ENCODE measurements around the gene AIRE. TPM values are rescaled to one million over a fixed set of nuclear protein-coding genes. Genes with fewer than 3 reads are reported as not detected.

Gene AIRE
- total RNA-seq, 4 donors from 2014 or later: not detected

DNA sequence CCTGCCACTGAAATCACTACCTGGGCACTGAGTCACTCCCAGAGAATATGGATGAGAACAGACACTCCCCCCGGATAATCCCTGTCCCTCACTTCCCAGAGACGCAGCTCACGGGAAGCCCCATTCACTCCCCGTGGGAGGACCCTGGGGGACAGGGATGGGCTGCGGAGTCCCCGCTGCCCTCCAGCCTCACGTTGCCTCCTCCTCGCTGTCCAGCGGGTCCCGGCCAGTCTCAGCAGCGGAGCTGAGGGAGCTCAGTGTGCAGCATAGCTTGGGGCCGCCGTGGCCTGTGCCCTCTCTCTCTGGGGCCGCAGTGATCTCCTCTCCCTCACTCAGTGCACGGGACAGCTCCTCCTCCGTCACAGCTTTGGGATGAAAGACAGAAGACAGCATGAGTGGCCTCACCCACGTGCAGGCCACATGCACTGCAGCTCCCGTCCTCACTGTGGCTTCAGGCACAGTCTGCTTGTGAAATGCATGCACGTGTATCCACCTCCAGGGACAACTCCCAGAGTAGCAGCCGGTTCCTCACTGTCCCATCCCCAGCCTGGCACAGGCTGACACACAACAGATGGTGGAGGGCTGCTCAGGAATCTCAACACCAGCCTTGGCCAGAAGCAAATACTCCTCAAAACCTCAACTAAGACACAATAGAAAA lies 46.1 kb downstream of the AIRE start:
- H3K36me3 ChIP-seq: peaks cover 0 to 81% (median 67%) of the 10 kb centered on the region in 4 donors
- H3K9me3 ChIP-seq: no peaks in the 10 kb centered on the region
- no peak for DNase-seq (ENCODE audit: extremely low spot score)
- intact Hi-C loops (cut with DNase I): no loop called here
- no peak overlapping the region for H3K4me3 ChIP-seq
- H3K27ac ChIP-seq (replicated peaks in 1 of 4): no peak overlapping the region
- no peaks in the 10 kb centered on the region for H3K27me3 ChIP-seq
- H3K4me1 ChIP-seq: peaks cover 0 to 3% (median 0%) of the 10 kb centered on the region in 4 donors
- TF ChIP-seq EP300 (IDR thresholded peaks at IDR 0.05) (no peak), POLR2A (IDR thresholded peaks at IDR 0.05; ENCODE audit: low read depth) (no peak), POLR2AphosphoS5 (IDR thresholded peaks at IDR 0.05) (no peak)
- TF ChIP-seq, protein P1, sequence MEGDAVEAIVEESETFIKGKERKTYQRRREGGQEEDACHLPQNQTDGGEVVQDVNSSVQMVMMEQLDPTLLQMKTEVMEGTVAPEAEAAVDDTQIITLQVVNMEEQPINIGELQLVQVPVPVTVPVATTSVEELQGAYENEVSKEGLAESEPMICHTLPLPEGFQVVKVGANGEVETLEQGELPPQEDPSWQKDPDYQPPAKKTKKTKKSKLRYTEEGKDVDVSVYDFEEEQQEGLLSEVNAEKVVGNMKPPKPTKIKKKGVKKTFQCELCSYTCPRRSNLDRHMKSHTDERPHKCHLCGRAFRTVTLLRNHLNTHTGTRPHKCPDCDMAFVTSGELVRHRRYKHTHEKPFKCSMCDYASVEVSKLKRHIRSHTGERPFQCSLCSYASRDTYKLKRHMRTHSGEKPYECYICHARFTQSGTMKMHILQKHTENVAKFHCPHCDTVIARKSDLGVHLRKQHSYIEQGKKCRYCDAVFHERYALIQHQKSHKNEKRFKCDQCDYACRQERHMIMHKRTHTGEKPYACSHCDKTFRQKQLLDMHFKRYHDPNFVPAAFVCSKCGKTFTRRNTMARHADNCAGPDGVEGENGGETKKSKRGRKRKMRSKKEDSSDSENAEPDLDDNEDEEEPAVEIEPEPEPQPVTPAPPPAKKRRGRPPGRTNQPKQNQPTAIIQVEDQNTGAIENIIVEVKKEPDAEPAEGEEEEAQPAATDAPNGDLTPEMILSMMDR (IDR thresholded peaks at IDR 0.05): no peak
- 74% methylated on average over 13 of the region's 20 CpGs for WGBS

DNA sequence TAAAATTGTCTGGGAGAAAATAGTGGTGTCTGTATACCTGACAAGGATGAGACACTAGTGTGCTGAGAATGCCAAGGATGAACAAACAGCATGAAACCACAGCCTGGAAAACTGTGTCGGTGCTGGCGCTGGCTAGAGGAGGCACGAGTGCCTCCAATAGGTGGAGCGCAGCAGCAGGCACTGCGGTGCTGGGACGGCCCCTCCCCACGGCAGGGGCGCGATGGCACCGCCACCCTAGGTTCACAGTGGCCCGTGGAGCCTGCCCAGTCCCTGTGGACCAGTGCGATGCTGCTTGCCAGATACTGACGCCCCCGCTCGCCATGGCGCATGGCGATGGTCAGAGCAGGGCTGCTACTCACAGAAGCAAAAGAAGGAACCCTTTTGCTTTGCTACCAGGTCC lies 46.7 kb downstream of the AIRE start:
- H3K27ac ChIP-seq (replicated peaks in 1 of 4): no peak overlapping the region
- H3K4me3 ChIP-seq: no peak overlapping the region
- no peaks in the 10 kb centered on the region for H3K27me3 ChIP-seq
- intact Hi-C loops (cut with DNase I): no loop called here
- H3K4me1 ChIP-seq: peaks cover 0 to 8% (median 2%) of the 10 kb centered on the region in 4 donors
- H3K9me3 ChIP-seq: no peaks in the 10 kb centered on the region
- no peak for DNase-seq (ENCODE audit: extremely low spot score)
- 90% methylated on average over 15 of the region's 17 CpGs for WGBS
- TF ChIP-seq EP300 (IDR thresholded peaks at IDR 0.05): no peak
- TF ChIP-seq, protein P1 (IDR thresholded peaks at IDR 0.05): no peak
- no peak for TF ChIP-seq POLR2AphosphoS5 (IDR thresholded peaks at IDR 0.05)
- peaks cover 0 to 78% (median 64%) of the 10 kb centered on the region in 4 donors for H3K36me3 ChIP-seq

DNA sequence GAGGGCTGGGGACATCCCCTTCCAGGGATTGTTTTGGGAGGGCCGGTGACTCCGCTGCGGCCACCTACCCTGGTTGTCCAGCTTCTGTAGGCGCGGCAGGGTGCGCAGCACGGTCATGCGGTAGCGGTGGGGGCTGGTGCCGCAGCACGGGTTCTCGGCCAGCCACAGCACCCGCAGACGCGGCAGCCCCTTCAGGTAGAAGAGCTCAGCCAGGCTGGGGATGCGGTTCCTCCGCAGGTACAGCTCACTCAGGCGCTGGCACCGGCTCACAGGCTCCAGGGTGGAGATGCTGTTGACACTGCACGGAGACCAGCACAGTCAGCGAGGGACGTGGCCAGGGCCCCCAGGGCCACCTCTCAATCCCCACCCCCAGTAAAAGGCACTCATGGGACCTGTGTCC lies 47.3 kb downstream of the AIRE start:
- no peak overlapping the region for H3K4me3 ChIP-seq
- no peak for TF ChIP-seq POLR2A (IDR thresholded peaks at IDR 0.05; ENCODE audit: low read depth)
- no peak for TF ChIP-seq EP300 (IDR thresholded peaks at IDR 0.05)
- TF ChIP-seq, protein P1 (IDR thresholded peaks at IDR 0.05): no peak
- no peak for TF ChIP-seq POLR2AphosphoS5 (IDR thresholded peaks at IDR 0.05)
- no peak overlapping the region for H3K27ac ChIP-seq (replicated peaks in 1 of 4)
- no peak for DNase-seq (ENCODE audit: extremely low spot score)
- H3K36me3 ChIP-seq: peaks cover 0 to 73% (median 59%) of the 10 kb centered on the region in 4 donors
- 93% methylated on average over 11 of the region's 22 CpGs for WGBS
- H3K9me3 ChIP-seq: no peaks in the 10 kb centered on the region
- peaks cover 0 to 14% (median 6%) of the 10 kb centered on the region in 4 donors for H3K4me1 ChIP-seq
- no peaks in the 10 kb centered on the region for H3K27me3 ChIP-seq
- intact Hi-C loops (cut with DNase I): no loop called here

DNA sequence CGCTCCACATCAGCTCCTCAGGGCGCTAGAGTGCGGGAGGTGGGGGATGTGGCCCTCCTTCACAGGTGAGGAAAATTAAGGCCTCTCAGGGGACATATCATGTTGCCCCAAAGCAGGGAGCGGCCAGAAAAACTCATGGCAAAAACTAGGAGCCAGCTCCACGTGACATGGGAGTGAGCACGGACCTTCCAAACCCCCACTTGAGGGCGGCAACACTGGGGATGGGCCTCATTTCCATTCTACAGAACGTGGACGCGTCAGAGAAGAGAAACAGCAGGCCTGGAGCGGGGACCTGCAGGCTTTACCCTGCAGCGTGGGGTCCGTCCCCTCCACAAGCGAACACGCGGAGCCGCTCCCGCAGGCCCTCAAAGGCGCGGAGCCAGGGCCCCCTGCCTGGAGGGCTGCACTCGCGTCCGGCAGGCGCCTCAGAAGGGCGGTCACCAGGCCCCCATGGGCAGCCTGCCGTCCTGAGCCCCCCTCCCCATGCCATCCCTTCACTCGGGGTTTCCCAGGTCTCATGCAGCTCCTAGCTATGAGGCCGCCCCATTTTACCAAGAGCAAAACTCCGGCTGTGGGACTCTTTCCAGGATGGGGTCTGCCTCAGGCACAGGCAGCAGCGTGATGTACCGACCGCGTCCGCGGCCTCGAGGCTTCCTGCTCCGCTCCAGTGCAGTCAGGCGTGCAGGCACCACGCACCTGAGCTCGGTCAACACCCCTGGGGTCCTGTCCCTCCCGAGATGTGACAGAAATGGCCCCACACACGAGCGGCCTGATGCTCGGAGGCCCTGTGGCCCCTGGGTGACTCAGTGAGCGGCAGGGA lies 48.0 kb downstream of the AIRE start:
- no peak overlapping the region for H3K4me3 ChIP-seq
- no peak for DNase-seq (ENCODE audit: extremely low spot score)
- no peaks in the 10 kb centered on the region for H3K27me3 ChIP-seq
- TF ChIP-seq EP300 (IDR thresholded peaks at IDR 0.05) (no peak), POLR2AphosphoS5 (IDR thresholded peaks at IDR 0.05) (no peak), POLR2A (IDR thresholded peaks at IDR 0.05; ENCODE audit: low read depth) (no peak)
- TF ChIP-seq, protein P1 (IDR thresholded peaks at IDR 0.05): no peak
- no peaks in the 10 kb centered on the region for H3K9me3 ChIP-seq
- 76% methylated on average over 24 of the region's 45 CpGs for WGBS
- H3K36me3 ChIP-seq: peaks cover 0 to 67% (median 56%) of the 10 kb centered on the region in 4 donors
- H3K4me1 ChIP-seq: peaks cover 5 to 20% (median 12%) of the 10 kb centered on the region in 4 donors
- intact Hi-C loops (cut with DNase I): no loop called here
- H3K27ac ChIP-seq (replicated peaks in 1 of 4): no peak overlapping the region
